ENCODE measurements around the gene NCAM1.

Gene NCAM1

DNA sequence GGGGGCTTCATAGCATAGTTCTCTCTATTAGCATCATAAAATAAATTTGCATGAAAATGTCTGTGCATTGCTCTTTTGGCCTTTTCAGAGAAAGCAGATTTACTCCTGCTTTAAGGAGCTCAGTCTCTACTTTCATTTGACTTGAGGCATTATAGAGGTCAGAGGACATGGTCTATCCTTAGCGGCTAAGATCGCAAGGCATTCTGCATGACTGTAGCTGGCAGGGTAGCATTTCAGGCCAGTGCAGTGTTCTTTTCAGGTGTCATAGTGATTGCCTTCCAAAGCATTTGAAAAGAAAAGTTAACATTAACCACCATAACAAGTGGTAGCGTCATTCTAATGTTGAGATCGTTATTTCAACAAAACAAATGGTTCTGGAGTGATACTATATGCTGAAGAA lies 126.5 kb downstream of the NCAM1 start:
- DNase-seq (ENCODE audit: low spot score), result no peak

DNA sequence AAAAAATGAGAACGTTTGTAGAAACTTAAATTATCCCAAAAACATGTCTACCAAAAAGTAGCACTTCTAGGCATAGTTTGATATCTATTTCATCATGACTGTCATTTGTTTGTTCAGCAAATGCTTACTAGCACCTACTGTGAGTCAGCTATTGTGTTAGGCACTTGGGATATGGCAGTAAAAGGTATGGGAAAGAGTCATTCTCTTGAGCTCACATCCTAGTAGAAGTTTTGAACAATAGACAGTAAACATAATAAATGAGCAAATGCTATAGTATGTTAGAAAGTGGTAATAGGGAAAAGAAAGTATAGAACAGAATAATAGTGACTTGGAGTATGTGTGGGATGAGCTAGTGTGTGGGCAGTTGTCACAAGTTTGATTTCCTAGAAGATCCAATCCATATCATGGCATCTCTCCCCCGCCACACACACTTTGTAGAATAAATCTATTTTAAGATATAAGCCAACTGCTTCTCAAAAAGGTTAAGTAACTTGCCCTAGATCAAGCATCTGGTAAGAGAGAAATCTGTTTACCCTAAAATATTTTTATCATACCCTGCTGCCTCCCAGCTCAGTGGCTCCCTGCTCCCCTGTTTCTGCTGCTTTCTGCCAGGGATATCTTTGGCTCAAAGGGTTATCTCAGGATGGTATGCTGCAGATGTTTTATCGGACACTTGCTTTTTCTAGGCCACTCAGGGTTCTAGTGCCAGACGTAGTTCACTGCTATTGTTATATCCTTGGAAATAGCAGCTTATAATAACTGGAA lies 129.7 kb downstream of the NCAM1 start:
- DNase-seq (ENCODE audit: low spot score), result no peak

- no peak for DNase-seq (ENCODE audit: low spot score)
These were observed 130.2 kb downstream of the NCAM1 start for GRCh38 chr11:113091481-113091780.

DNA sequence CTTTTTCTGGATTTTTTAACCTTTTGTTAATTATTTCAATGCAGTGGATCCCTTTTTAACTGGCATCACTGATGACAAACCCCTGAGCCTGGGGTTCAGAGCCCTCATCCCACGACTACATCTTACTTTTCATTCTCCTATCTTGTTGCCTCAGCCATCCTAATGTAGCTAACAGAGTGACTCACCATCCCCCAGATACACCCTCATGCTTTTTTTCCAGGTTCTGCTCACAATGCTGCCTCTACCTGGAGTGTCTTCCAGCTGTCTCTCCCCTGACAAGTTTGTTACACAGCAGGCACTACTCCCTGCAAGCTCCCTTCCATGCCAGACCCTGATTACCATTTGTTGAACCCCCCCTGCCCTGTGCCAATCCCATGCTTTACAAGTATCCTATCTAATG lies 135.4 kb downstream of the NCAM1 start:
- DNase-seq (ENCODE audit: low spot score), result no peak

DNA sequence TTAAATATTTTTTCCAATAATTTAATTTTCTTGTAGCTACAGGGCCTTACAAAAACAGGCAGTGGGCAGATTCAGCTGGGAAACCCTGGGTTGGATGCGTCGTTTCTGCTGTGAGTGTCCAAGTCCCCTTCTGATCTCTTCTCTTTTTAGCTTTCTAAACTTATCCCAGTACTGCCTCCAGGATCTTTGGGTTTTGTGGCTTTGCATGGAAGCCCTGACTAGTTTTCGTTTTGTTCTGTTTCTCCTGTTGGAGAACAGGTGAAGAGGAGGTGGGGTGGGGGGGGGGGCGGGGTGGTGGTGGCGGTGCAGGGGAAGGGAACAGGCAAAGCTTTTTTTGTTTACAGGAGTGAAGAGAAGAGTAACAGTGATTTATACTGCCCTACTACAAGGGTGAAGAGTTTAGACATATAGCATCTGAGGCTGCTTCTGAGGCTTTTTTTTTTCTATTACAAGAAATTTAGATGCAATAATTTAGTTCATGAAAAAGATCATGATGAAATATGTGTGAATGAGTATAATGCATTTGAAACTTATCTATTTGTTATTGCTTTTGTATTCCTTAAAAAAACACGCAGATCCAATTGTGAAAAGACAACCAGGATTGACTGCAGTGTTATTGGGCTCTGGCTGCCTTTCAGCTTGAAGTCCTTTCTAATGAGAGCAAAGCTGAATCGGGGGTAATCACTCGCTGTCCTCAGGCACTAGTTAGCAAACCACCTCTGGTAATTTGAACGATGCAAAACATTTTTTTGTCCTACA lies 142.9 kb downstream of the NCAM1 start:
- no peak for DNase-seq (ENCODE audit: low spot score)

DNA sequence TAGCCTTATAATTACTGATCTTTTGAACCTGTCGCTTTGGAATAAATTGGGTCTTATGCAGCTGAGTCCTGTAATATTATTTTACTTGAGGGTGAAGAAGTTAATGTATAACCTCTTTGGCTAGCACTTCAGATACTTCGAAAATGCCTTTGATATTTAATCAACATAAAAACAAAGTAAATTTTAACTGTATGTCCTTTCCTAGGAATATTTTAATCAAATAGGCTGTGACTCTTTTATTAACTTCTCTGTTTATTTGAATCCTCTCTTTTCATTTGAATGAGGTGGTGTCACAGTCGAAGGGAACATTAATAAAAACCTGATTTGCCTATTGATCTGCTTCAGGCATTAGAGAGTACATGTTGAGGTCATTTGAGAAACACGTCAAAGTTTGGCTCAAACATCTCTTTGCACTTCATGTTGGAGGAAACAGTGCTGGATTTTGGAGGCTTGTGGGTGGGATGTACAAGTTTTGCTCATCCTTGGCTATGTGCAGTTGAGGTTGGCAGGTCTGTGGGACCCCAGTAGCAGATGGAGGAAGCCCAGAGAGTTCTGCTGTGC lies 143.6 kb downstream of the NCAM1 start:
- no peak for DNase-seq (ENCODE audit: low spot score)

- DNase-seq (ENCODE audit: low spot score), result no peak
These were observed 144.4 kb downstream of the NCAM1 start for GRCh38 chr11:113105592-113105991.

GRCh38 chr11:113106507-113106906 lies 145.3 kb downstream of the NCAM1 start:
- no peak for DNase-seq (ENCODE audit: low spot score)

- DNase-seq (ENCODE audit: low spot score), result no peak
These were observed 148.8 kb downstream of the NCAM1 start for GRCh38 chr11:113110046-113110445.

DNA sequence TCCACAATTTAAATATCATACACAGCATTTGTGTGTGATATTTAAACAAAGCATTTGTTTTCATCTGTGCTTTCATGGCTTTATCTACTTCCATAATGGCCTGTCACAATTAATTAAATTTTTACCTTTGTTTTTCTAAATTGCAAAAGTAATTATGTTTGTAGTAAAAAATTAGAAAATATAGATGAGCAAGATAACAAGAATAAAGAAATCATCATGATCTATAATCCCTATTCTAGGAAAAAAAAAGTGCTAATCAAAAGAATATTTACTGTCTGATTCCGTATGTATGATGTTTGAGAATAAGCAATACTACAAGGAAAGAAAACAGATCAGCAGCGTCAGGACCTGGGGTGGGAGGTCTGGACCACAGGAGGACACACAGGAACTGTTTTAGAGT lies 149.9 kb downstream of the NCAM1 start:
- DNase-seq (ENCODE audit: low spot score), result no peak

DNA sequence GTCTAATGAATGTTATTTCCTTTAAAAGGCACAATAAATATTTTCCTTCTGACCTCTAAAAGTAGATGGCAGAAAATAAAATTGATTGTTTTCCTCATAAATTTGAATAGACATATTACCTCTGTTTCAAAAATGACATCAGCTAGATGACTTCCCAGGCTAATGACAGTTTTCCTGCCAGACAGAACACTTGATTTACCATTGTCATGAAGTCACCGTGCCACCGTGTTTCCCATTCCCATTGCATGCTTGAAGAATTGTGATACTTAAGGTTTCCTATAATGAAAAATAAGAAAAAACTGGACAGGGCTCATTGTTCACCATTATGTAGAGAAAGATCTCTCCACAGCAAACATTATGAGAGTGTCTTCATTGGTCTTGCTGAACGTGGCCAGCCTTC lies 151.1 kb downstream of the NCAM1 start:
- DNase-seq (ENCODE audit: low spot score), result no peak

DNA sequence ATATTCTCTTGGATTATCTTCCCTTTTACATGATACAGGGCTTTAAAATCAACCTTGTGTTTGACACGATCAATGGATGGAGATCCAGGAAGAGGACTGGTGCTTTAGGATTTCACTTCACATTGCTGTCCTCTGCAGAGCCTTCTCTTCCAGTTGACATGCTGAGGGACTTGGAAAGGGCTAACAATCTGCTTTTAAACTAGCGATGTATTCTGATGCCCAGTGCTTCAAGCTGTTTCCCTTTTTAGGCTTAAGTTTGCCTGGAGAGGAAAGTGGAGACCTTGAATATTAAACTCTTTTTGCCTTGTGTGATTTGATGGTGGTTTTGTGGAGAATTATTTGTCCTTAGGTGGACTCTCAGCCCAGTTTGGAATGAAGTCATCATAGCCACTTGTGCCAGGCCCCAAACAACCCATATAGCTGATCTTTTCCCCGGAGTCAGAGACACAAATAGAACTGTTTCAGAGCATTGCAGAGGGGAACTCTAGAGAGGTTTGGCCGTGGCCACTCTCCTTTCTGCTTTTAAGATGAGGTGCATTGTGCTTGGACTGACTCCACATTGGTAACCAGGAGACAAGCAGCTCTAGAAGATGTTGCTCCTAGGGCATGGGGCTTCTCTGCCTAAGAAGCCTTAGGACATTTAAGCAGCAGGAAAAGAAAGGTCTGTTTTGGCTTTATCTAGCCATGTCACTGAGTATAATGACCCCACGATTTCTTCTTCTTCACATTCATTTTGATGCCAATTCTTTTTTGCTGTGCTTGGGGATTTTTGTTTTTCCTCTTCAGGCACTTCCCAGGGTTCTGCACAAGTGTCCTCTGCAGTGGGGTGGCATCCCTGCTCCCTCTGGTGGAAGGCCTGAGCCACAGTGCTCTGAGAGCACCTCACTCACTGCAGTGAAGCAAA lies 152.8 kb downstream of the NCAM1 start:
- peak; percentile 31 for DNase-seq (ENCODE audit: low spot score)

DNA sequence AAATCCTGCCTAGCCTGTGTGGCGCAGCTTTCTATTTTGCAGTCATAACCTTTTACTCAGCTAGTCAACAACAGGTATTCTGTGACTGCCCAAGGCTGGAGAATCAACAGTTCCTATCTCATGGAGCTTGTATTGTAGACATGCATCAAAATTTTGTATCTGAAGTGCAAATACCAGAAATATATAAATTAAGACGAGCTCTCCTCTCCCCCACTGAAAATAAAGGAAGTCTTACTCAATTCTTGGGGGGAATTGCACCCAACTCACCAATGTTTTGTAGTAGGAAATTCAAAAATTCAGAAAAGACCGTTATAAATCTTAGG lies 153.4 kb downstream of the NCAM1 start:
- no peak for DNase-seq (ENCODE audit: low spot score)

DNA sequence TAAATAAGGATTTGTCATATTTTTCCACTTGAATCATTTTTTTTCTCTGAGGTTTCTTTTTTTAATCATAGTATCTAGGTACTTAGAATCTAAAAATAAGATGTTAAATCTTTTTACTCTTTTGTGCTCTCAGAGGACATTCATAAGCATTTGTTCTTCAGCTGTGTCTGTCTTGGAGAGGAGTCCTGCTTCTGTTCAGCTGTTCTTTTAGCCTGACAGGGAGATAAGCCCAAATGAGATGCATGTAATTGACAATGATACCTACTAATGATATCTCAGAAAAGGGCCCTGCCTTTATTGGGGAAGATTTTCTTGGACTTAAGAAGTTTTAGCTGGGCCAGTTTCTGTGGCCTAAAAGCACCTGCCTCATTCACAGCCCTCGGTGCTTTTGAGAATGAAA lies 156.9 kb downstream of the NCAM1 start:
- DNase-seq (ENCODE audit: low spot score), result no peak

DNA sequence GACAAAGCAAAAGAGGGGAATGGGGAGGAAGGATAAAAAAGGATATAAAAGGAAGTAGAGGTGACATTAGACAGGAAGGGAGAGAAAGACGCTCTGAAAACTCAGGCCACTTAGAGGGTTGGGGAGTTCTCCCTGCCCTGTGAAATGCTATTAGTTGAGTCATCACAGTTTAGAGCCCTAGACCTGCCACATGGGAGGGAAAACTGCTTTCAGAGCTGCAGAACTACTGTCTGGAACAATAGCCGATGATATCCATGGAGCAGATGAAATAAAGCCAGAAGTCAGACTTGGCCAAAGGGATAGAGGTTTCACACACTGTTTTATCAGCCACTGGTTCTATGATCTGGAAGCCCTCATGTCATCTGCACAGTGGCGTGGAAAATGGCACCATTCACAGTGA lies 157.9 kb downstream of the NCAM1 start:
- DNase-seq (ENCODE audit: low spot score), result no peak

- DNase-seq (ENCODE audit: low spot score), result no peak
These were observed 158.9 kb downstream of the NCAM1 start for GRCh38 chr11:113119966-113120736.

GRCh38 chr11:113121746-113122145 lies 160.5 kb downstream of the NCAM1 start:
- DNase-seq (ENCODE audit: low spot score), result no peak

- DNase-seq (ENCODE audit: low spot score), result no peak
These were observed 162.8 kb downstream of the NCAM1 start for GRCh38 chr11:113124006-113124405.

DNA sequence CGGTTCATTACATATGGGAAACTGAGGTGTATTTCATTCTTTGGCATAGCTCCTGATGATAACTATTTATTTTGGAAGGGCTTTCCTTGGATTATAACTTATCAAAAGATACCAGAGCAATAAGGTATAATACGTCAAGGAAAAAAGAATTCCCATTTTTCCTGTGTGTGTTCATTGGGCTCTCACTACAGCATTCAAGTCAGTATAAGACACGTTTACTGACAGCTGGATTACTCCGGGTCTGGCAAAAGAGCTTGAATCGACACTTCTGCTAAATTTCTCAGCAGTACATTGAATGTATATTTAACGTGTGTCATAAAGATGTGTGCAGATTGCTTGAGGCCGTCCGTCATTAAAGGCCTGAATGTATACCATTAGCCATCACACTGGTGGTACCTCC lies 163.4 kb downstream of the NCAM1 start:
- DNase-seq (ENCODE audit: low spot score), result no peak

- no peak for DNase-seq (ENCODE audit: low spot score)
These were observed 168.2 kb downstream of the NCAM1 start for GRCh38 chr11:113129261-113129992.
